HG03159 (cell line): ENCODE measurements around the gene ARAP1.

ENCODE experiments used
- ATAC-seq: cut with Tn5 transposase; IDR thresholded peaks from one replicate; pipeline ENCODE4 v1.9.1; 2021; ENCODE audit warnings: mild to moderate bottlenecking, moderate library complexity; ENCODE audit not compliant: unreplicated experiment

ARAP1 gene

DNA sequence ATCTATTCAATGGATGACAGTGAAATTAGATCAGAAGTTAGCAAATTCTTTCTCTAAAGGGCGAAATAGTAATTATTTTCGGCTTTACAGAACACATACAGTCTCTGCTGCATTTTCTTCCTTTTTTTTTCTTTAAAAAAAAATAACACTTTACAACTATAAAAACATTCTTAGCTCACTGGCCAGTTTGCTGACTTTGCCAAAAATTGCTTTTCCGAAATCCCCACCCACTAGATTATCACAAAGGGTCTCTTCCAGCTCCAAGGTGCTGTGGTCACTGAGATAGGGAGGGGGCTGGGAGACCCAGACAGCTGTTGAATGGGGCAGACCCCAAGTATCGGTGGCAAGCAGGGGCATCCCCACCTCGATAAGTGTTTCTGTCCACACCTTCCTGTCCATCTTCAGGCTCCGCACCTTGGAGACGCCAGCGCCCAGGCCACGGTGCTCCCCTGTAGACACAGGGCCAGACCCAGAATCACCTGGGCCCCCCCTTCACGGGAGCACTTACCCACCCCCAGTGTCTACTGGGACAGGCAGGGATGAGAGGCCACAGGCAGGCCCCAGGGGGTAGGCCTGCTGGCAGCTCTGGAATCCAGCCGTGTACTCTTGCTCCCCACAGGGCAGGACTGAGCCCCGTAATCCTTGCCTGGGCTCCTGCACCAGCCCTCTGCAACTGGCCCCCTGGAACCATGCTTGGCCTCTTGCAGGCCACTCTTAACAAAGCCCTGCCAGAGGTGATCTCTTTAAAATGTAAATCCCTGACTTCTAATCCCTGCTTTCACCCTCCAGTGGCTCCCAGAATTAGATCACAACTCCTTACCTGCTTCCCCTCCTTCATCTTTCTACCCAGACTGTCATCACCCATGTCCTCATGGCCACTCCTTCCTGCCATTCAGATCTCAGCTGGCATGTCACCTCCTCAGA lies 46.5 kb downstream of the ARAP1 start:
- no peak for ATAC-seq

DNA sequence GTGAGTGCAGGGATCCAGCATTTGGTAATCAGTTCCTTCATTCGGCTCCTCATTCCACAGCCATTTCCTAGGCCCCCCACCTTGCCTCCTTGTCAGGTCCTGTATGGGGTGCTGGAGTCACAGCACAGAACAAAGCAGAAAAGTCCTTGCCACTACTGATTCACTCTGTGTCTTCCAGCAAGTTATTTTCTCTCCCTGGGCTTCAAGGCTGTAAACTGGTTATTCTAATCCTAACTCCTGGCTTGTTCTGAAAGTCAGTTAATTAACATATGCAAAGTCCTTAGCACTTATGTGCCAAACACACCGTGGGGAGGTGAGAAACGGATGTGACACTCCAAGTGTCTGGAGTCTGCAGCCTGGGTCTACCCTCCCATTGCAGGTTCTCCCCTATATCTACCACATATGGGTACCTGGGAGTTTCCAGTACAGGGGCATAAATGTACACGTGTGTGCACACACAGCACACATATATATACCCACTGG lies 47.4 kb downstream of the ARAP1 start:
- no peak for ATAC-seq

GRCh38 chr11:72704028-72704782 lies 48.0 kb downstream of the ARAP1 start:
- ATAC-seq, result no peak

DNA sequence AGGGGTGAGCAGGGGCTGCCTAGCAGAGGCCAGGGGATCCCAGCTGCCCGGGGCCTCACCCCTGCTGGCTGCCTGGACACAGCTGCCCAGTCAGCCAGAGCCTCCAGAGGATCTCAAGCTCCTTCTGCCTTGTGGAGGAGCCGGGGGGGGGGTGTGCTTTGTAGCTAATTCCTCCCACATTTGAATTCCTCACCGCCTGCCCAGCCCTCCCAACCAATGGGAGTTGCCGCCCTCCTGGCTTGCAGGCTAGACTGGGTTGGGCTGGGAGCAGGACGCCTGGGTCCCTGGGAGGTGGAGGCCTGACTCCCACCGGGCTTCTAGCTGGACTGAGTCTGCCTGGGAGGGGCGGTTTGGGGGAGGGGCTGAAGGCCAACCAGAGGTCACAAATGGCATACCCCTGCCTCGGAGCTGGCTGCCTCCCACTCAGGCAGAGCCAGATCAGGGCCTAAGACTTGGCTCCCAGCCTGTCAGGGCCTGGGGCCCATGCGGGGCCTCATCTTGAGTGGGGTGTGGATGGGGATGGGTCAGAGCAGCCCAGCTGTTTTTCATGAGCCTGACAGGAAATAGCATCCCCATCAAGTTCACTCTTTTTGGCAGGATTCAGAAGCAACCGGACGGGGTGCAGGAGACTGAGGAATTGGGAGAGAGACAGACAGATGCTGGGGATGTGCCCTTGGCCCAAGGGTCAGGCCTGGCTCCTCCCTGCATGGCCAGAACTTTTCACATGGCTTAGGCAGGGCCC lies 48.8 kb downstream of the ARAP1 start:
- no peak for ATAC-seq

- no peak for ATAC-seq
Observed at GRCh38 chr11:72702577-72703241, 49.5 kb downstream of the ARAP1 start.

DNA sequence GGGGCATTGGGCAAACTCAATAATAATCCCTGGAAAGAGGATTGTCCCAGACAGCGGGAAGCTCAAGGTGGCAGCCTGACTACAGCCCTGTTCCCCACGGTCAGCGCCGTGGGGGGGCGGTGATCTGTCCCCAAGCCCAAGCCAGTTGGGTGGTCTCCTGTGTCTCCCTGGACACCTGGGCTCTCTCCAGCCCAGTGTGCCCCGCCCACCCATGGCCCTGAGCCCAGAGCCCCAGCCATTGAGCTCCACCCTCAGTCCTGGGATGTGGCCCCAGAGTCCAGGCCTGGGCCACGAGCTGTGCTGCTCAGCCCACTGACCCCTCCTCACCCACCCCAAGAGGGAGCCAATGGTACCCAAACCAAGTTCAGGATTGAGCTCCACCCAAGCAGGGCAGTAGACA lies 50.1 kb downstream of the ARAP1 start:
- no peak for ATAC-seq

- no peak for ATAC-seq
Observed at GRCh38 chr11:72701466-72701865, 50.7 kb downstream of the ARAP1 start.

- ATAC-seq, result no peak
Observed at GRCh38 chr11:72700146-72700545, 52.1 kb downstream of the ARAP1 start.

GRCh38 chr11:72697814-72698213 lies 54.4 kb downstream of the ARAP1 start:
- no peak for ATAC-seq

DNA sequence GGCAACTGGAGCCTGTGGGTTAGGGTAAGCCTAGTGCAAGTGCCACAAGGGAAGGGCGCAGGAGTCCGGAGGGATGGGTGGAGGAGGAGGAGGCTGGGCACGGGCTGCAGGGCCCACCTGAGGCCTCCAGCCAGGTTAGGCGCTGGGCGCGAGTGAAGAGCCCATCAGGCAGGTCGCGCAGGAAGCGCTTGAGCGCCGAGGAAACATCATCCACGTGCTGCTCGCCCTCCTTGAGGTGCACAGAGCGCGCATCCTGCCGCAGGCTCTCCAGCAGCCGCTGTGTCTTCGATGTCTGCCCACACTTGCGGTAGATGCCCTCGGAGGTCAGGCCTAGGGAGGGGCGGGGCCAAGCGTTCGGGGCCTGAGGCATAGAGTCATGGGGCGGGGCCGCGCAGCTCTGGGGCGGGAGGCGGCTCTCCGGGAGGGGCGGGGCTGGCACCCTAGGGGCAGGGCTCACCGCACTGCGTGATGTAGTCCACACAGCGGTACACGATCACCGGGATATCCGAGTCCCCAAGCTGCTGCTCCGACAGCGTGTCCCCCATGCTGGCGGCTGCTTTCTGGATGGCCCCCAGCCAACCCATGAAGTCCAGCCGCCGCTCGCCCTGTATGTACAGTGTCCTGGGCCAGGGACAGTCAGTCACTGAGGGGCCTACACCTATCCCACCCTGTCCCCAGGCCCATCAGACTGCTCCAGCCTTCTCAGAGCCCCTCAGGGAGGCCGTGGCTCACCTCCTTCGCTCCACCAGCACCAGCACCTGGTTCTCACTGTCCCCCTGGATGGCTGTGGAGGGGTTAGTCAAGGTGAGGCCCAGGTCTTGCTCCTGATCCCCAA lies 55.1 kb downstream of the ARAP1 start:
- no peak for ATAC-seq

DNA sequence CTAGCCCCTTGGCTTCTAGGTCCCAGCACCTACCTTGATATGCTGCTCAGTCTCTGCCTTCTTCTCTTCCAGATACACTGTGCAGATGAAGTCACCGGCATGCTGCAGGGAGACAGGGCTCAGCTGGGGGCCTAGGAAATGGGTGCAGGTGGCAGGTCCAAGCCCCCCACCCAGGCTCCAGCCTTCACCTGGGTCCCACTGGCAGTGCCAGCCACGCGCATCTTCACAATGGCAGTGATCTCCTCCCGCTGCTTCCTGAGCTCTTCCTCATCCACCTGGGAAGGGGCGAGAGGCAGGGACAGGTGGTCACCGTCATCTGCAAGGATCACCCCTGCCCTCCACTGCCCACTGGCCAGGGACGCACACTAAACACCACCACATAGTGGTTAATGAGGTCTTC lies 56.9 kb downstream of the ARAP1 start:
- no peak for ATAC-seq

DNA sequence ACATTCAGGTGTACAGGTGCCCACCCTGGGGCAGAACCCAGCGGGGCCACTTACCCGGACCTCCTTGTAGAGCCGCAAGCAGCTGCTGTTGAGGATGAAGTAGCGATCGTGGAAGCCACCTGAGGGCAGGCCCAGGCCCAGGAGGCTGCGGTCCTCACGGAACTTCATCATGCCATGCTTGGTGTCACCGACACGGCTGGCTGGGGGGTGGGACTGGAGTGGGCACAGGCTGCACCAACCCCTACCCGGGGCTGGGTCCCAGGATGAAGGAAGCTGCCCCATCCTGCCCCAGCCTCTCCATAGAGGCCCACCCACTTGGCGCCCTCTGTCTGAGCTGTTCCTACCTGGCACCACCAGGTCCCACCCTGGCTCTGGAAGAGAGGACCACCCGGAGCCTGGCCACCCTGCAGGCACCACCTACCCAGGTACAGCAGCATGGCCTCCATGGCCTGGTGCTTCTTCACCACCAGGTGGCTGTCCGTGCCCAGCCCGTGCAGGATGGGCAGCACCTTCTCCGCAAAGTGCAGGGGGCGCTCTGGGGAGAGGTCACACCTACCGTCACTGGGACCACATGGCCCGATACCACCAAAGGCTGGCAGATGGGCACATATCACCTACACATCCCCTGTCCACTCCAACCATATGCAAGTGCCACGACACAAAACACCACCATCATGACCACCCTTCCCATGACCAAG lies 58.8 kb downstream of the ARAP1 start:
- no peak for ATAC-seq

DNA sequence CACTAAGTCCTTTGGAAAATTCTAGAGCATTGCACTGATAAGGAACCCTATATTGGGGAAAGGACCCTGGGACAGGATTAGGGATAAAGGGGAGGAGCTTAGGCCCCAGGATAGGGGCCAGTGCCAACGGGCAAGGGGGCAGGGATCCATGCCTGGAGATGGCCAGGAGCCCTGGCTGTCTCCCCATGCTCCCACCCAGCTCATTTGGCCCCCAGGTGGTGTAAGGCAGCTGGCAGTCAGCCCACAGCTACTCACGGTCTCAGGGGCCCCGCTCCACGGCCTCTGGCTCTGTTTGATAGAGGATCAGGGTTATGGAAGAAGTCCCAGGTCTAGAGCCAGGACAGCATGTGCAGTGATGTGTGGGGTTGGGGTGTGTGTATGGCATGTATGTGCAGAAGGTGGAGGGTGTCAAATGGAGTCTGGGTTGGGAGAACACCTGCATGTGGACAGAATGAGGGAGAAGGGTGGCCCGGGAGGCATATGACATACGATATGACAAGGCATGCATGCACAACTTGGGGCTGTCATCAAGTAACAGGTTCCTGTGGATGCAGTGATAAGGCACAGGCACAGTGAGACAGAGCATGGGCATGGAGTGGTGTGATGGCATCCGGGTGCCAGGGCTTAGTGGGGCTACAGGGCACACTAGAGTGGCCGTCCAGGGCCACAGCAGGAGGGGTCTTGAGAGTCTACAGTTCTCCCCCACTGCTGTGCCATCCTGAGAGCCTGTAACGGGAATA lies 59.5 kb downstream of the ARAP1 start:
- ATAC-seq, result no peak

DNA sequence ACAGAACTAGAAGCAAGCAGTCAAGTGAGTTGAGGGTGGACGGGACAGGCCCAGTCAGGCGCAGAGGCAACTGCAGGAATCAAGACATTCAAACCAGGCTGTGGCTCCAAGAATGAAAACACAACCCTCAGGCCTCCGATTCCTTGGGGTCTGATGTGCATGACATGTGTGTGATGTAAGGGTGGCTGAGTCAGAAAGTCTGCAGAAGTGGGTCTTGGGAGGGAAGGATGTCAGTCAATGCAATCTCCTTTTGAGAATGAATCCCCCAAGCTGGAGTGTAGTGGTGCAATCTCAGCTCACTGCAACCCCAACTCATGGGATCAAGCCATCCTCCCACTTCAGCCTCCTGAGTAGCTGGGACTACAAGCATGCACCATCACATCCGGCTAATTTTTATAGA lies 62.0 kb downstream of the ARAP1 start:
- ATAC-seq, result no peak

- ATAC-seq, result no peak
Observed at GRCh38 chr11:72688929-72689328, 63.3 kb downstream of the ARAP1 start.

DNA sequence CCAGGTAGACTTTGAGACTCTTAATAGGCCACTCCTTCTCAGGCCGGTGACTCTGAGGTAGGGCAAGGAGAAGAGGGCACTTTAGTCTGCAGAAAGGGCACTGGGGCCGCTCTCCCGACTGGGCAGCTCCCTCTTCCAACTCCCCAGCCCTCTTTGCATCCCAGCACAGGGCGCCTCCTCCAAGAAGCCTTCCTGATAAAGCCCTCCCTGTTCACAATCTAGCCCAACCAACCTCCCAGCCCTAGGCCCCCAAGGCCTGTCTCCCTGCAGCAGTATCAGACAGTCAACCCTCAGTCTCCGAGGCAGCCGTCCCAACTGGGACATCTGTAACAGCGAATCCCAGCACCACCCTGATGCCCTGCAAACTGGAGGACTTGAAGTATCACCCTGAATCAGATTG lies 63.7 kb downstream of the ARAP1 start:
- ATAC-seq, result no peak

GRCh38 chr11:72687326-72687725 lies 64.9 kb downstream of the ARAP1 start:
- ATAC-seq, result no peak

GRCh38 chr11:72686639-72687220 lies 65.5 kb downstream of the ARAP1 start:
- ATAC-seq, result no peak
